HG02981 (cell line): Measurements from ENCODE around the gene SAC3D1.
"Not testable (repeated sequence)": the region's sequence is repeated elsewhere in the genome, so short reads cannot be mapped to it uniquely, and the experiment has no call there.

ENCODE experiments used
- ATAC-seq: cut with Tn5 transposase; IDR thresholded peaks from one replicate; pipeline ENCODE4 v1.9.1; 2021; ENCODE audit warnings: mild to moderate bottlenecking, moderate library complexity; ENCODE audit not compliant: unreplicated experiment

The SAC3D1 gene

GRCh38 chr11:65023502-65023901 lies 17.5 kb upstream of the SAC3D1 start:
- not testable (repeated sequence) for ATAC-seq

- no peak for ATAC-seq
These were observed 14.2 kb upstream of the SAC3D1 start for GRCh38 chr11:65026810-65027209.

GRCh38 chr11:65027213-65028067 lies 13.6 kb upstream of the SAC3D1 start, which contains the start of gene SNX15:
Gene SNX15, plus strand, starts transcription at chr11:65027439. Its CDS starts 99 bp downstream, at chr11:65027538.
- peak; percentile 74 for ATAC-seq

GRCh38 chr11:65032216-65032615 lies 8.8 kb upstream of the SAC3D1 start:
- ATAC-seq: no peak

GRCh38 chr11:65034423-65034822 lies 6.6 kb upstream of the SAC3D1 start:
- no peak for ATAC-seq

GRCh38 chr11:65035579-65035978 lies 5.4 kb upstream of the SAC3D1 start:
- ATAC-seq: no peak

- ATAC-seq: no peak
These were observed 4.1 kb upstream of the SAC3D1 start for GRCh38 chr11:65036931-65037330.

GRCh38 chr11:65040520-65040846 lies 527 bp upstream of the SAC3D1 start:
- ATAC-seq: no peak

GRCh38 chr11:65042891-65043290 lies 1.9 kb downstream of the SAC3D1 start:
- no peak for ATAC-seq

- no peak for ATAC-seq
These were observed 3.0 kb downstream of the SAC3D1 start for GRCh38 chr11:65043881-65044501.

GRCh38 chr11:65045061-65045460 lies 4.1 kb downstream of the SAC3D1 start:
- ATAC-seq: no peak

GRCh38 chr11:65045728-65046127 lies 4.7 kb downstream of the SAC3D1 start:
- no peak for ATAC-seq

- no peak for ATAC-seq
These were observed 6.8 kb downstream of the SAC3D1 start for GRCh38 chr11:65047581-65048422.

GRCh38 chr11:65051398-65051858 lies 10.4 kb downstream of the SAC3D1 start:
- ATAC-seq: no peak

- no peak for ATAC-seq
These were observed 13.0 kb downstream of the SAC3D1 start for GRCh38 chr11:65053827-65054508.

GRCh38 chr11:65055538-65055937 lies 14.5 kb downstream of the SAC3D1 start:
- ATAC-seq: peak; percentile 53

- no peak for ATAC-seq
These were observed 16.0 kb downstream of the SAC3D1 start for GRCh38 chr11:65056999-65057398.

- no peak for ATAC-seq
These were observed 16.5 kb downstream of the SAC3D1 start for GRCh38 chr11:65057526-65057925.

- no peak for ATAC-seq
These were observed 17.0 kb downstream of the SAC3D1 start for GRCh38 chr11:65058012-65058411.

GRCh38 chr11:65058419-65059054 lies 17.5 kb downstream of the SAC3D1 start, which contains the start of gene NAALADL1:
Gene NAALADL1, minus strand, starts transcription at chr11:65058553. Its CDS starts 32 bp downstream, at chr11:65058521.
- no peak for ATAC-seq
